ENCODE data around the gene ADCY2.

ADCY2 gene

GRCh38 chr5:7518947-7519560 is 123.1 kb downstream of the ADCY2 start:
- DNase-seq: peak; percentile 72

- DNase-seq: no peak
Measured at GRCh38 chr5:7519564-7519963, 123.6 kb downstream of the ADCY2 start.

DNA sequence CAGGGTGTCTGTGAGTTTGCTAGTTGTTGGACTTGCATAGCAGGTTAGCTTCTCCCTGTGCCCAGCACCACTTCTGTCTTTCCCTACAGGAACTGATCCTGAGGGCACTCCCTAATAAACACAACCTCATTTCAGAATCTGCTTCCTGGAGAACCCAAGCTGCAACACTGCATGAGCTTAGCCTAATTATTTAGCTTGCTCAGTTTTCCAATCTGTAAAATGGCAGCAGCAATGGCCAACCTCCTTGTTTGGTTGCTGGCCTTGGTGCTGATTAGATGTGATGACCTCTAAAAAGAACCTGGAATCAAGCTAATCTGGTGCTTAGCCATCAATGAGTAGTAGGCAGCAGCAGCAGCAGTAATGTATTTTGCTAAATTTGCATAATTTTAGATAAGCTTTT is 133.9 kb downstream of the ADCY2 start:
- no peak for DNase-seq

GRCh38 chr5:7533941-7534340 is 138.0 kb downstream of the ADCY2 start:
- DNase-seq: no peak

GRCh38 chr5:7534505-7534904 is 138.6 kb downstream of the ADCY2 start:
- no peak for DNase-seq

DNA sequence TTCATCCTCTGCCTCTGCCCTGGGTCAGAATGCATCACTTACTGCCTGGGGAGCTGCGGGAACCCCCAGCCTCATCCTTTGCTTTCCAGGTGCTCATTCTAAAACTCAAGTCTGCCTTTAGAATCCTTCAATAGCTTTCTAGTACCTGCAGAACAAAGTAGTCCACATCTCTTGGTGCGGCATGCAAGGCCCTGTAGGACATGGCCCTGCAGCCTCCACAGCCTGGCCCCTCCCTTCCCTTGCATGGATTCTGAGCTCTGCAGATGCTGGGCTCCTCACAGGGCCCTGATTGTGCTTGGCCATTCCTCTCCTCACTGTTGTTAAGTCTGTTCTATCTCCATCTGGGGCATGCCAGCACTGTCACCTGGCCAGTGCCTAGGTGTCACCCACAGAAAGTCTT is 141.6 kb downstream of the ADCY2 start:
- no peak for DNase-seq

DNA sequence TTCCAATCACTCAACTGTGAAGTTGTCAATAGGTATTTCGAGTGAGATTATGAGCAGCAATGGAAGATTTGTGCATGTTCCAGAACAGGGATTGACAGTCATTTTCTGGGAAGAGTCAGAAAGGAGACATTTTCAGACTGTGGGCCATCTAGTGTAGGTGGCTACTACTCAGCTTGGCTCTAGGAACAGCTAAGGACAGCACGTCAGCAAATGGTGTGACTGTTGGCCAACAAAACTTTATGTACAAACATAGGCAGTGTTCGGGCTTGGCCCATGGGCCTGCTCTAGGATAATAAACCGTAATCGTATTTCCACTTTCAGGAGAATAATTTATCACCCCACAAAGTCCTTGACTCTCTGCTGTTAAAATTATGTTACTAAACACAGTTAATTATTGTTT is 143.6 kb downstream of the ADCY2 start:
- no peak for DNase-seq

- peak; percentile 27 for DNase-seq
Measured at GRCh38 chr5:7540736-7541485, 145.0 kb downstream of the ADCY2 start.

- DNase-seq: no peak
Measured at GRCh38 chr5:7541898-7542297, 146.0 kb downstream of the ADCY2 start.

DNA sequence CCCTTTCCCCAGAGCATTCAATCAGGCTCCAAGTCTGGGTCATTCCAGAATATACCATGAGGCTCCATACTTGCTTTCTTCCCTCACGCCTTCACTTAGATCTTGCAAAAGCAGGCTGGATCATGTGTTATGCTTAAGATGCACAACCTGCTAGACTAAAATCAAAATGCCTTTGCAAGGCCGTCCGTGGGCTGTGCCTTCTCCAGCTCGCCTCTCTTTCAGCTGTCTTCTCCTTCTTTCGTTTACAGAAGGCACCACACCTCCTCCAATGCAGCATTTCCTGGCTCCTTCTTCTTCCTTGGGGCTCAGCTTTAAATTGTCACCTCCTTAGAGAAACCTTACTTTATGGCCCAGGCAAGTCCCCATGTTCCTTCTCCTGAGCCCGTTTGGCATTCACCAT is 150.6 kb downstream of the ADCY2 start:
- DNase-seq: no peak

- peak; percentile 32 for DNase-seq
Measured at GRCh38 chr5:7548596-7548995, 152.7 kb downstream of the ADCY2 start.

DNA sequence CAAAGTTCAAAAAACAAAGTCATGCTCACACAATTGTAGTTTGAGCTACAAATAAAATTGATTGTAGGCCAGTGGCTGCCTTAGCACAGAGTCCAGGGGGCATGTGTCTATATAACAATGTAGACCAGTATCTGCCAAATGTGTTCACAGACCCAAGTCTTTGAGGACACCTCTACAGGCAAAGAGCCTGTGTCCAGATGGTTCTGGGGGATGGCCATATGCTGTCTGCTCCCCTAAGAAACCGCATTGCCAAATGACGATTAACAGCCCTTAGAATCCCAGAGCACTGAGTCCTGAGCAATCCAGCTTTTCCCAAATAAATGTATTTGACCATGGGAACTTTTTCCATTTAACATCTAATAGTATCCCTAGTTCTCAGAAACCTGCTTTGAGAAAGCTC is 169.6 kb downstream of the ADCY2 start:
- no peak for DNase-seq

DNA sequence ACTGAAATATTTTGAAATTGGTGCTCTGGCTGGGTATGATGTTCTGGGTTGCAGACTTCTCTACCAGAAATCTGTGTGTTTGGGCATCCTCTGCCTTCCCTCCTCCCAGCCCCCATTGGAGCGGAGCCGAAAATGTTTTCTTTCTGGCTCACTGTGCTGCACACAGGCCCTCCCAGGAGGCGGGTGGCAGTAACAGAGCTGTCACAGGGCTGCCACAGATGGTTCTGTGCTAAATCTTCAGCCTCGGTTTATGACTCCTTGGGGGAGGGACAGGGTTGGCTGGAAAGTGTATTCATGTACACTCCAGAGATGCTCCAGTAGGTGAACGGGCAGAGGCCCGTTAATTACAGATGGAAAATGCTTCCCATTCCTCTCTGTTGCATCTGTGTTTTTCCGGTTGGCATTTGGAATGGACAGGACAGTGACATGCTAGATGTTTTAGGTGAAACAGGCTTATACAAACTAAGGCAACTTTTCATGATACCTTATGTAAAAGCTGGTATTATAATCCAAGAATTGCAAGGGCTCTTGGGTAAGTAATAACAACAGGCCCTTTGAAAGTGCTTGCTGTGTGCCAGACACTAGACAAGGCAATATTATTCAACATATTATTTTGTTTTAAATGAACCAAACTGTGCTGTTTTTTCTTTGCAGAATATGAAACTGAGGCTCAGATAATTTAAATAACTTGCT is 180.2 kb downstream of the ADCY2 start:
- no peak for DNase-seq

- no peak for DNase-seq
Measured at GRCh38 chr5:7577381-7577780, 181.4 kb downstream of the ADCY2 start.

- no peak for DNase-seq
Measured at GRCh38 chr5:7578071-7578470, 182.1 kb downstream of the ADCY2 start.

DNA sequence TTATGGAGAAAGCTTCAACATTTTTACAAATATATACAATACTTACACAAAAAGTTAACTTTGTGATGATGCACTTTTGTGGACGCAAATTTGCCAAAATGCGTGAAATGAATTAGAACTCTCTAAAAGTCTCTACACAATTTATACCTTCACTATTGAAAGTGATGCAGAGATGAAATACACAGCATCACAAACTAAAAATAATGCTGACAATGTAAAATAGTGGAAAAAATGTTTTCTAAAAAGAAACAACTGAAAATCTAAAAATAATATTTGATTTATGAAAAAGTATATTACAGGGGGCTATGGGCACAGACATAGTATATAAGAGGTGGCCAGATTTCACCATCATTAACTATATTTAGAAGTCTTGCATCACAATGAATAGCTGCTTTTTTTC is 188.8 kb downstream of the ADCY2 start:
- no peak for DNase-seq

- no peak for DNase-seq
Measured at GRCh38 chr5:7585807-7586206, 189.9 kb downstream of the ADCY2 start.

- no peak for DNase-seq
Measured at GRCh38 chr5:7586480-7586879, 190.5 kb downstream of the ADCY2 start.

DNA sequence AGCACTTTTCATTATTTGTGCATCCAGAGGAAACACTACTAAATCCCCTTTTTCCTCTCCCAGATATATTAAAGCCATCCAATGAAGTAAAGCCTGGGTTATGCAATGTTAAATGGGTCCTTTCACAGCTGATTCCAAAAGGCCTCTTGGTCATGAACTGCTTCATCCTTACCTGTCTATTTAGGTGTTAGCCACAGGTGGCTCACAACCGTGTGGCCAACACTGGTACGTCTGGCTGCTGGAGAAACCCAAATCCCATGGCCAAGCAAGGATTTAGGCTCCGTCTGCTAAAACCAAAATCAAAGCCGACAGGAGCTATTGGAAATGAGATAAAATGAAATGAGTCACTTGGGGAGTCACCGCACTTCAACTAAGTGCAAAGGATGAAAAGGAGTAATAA is 193.9 kb downstream of the ADCY2 start:
- no peak for DNase-seq

- DNase-seq: peak; percentile 4
Measured at GRCh38 chr5:7592910-7593309, 197.0 kb downstream of the ADCY2 start.

DNA sequence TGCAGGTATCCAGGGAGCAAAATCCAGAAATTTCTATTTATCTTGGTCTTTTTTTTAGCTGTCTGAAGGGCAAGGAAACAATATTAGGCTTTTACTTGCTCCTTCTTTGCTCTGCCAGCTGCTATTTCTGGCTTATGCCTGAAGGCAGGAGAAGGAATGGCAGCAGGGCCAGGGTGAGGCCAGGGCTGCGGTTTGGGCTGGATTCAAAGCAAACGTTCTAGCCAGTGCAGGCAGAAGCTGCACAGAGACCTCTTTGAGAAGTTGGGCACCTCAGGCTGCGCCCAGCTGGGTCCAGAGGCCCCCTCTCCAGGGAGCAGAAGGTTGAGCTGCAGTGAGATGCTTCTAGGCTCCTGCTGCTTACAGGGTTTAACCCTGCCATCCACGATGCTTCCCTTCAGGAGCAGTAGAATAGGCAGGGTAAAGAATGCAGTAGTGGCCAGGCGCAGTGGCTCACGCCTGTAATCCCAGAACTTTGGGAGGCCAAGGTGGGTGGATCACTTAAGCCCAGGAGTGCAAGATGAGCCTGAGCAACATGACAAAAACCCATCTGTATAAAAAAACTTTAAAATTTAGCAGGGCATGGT is 201.2 kb downstream of the ADCY2 start:
- no peak for DNase-seq

GRCh38 chr5:7606840-7607465 is 211.0 kb downstream of the ADCY2 start:
- DNase-seq: no peak

- DNase-seq: no peak
Measured at GRCh38 chr5:7608772-7609171, 212.8 kb downstream of the ADCY2 start.

All from SHP77 treated with DMSO at 0.1 percent for 48 hours (cell line).